Measurements from ENCODE around the gene SSH2. TPM values are rescaled to one million over a fixed set of nuclear protein-coding genes. Genes with fewer than 3 reads are reported as not detected.
A peak's percentile ranks its signal among the peaks of the same experiment; 100 is the strongest.

The SSH2 gene
- total RNA-seq, 6 experiments from 2014 or later, result 22.2 to 27.0 (median 23.2) TPM

GRCh38 chr17:29911641-29912177 is 18.3 kb downstream of the SSH2 start:
- H3K36me3 Mint-ChIP-seq (ENCODE audit: low read depth), result peaks cover 12% of the 10 kb centered on the region
- H3K27ac Mint-ChIP-seq, result peak overlapping the region; percentile 19
- no peak for DNase-seq
- H3K27me3 Mint-ChIP-seq (ENCODE audit: insufficient read depth), result no peaks in the 10 kb centered on the region
- TF ChIP-seq CTCF (IDR thresholded peaks at IDR 0.05), result no peak
- H3K4me3 Mint-ChIP-seq, result no peak overlapping the region
- peaks cover 47% of the 10 kb centered on the region for H3K4me1 Mint-ChIP-seq (ENCODE audit: low read depth)
- H3K9me3 Mint-ChIP-seq, result peaks cover 7% of the 10 kb centered on the region

- DNase-seq, result no peak
- Mint-ChIP-seq H3K36me3 (ENCODE audit: low read depth) (peaks cover 26% of the 10 kb centered on the region), H3K4me1 (ENCODE audit: low read depth) (peaks cover 37% of the 10 kb centered on the region), H3K27ac (no peak overlapping the region), H3K27me3 (ENCODE audit: insufficient read depth) (no peaks in the 10 kb centered on the region), H3K4me3 (no peak overlapping the region), H3K9me3 (peaks cover 25% of the 10 kb centered on the region)
- no peak for TF ChIP-seq CTCF (IDR thresholded peaks at IDR 0.05)
Observed at GRCh38 chr17:29909236-29910003, 20.6 kb downstream of the SSH2 start.

- Mint-ChIP-seq H3K4me1 (ENCODE audit: low read depth) (peaks cover 39% of the 10 kb centered on the region), H3K36me3 (ENCODE audit: low read depth) (peaks cover 36% of the 10 kb centered on the region), H3K27ac (no peak overlapping the region), H3K9me3 (peaks cover 32% of the 10 kb centered on the region), H3K27me3 (ENCODE audit: insufficient read depth) (no peaks in the 10 kb centered on the region), H3K4me3 (no peak overlapping the region)
- no peak for TF ChIP-seq CTCF (IDR thresholded peaks at IDR 0.05)
- DNase-seq, result no peak
Observed at GRCh38 chr17:29906969-29907368, 23.1 kb downstream of the SSH2 start.

GRCh38 chr17:29905879-29906167 is 24.2 kb downstream of the SSH2 start:
- Mint-ChIP-seq H3K9me3 (peaks cover 32% of the 10 kb centered on the region), H3K27ac (no peak overlapping the region), H3K4me3 (no peak overlapping the region), H3K4me1 (ENCODE audit: low read depth) (peaks cover 28% of the 10 kb centered on the region), H3K27me3 (ENCODE audit: insufficient read depth) (no peaks in the 10 kb centered on the region), H3K36me3 (ENCODE audit: low read depth) (peaks cover 36% of the 10 kb centered on the region)
- no peak for DNase-seq
- TF ChIP-seq CTCF (IDR thresholded peaks at IDR 0.05), result no peak

- H3K9me3 Mint-ChIP-seq, result peaks cover 32% of the 10 kb centered on the region
- no peak for DNase-seq
- no peaks in the 10 kb centered on the region for H3K27me3 Mint-ChIP-seq (ENCODE audit: insufficient read depth)
- H3K4me3 Mint-ChIP-seq, result no peak overlapping the region
- H3K27ac Mint-ChIP-seq, result no peak overlapping the region
- no peak for TF ChIP-seq CTCF (IDR thresholded peaks at IDR 0.05)
- peaks cover 24% of the 10 kb centered on the region for H3K4me1 Mint-ChIP-seq (ENCODE audit: low read depth)
- peaks cover 36% of the 10 kb centered on the region for H3K36me3 Mint-ChIP-seq (ENCODE audit: low read depth)
Observed at GRCh38 chr17:29905086-29905878, 24.7 kb downstream of the SSH2 start.
